CD4-positive, alpha-beta T cell treated with Interleukin-10 for 1 hour (primary cell): ENCODE results near the gene SYCP3.
"Not testable (repeated sequence)": the region's sequence is repeated elsewhere in the genome, so short reads cannot be mapped to it uniquely, and the experiment has no call there.

ENCODE experiments used
- DNase-seq: peaks from one replicate; pipeline ENCODE4 v3.0.0-alpha.2; 2020

Gene SYCP3

GRCh38 chr12:101710288-101710687 lies 29.0 kb downstream of the SYCP3 start:
- no peak for DNase-seq

GRCh38 chr12:101707131-101707782 lies 32.0 kb downstream of the SYCP3 start:
- DNase-seq = no peak

- DNase-seq = no peak
These were observed 32.9 kb downstream of the SYCP3 start for GRCh38 chr12:101706403-101706802.

GRCh38 chr12:101703487-101703886 lies 35.8 kb downstream of the SYCP3 start:
- DNase-seq = no peak

DNA sequence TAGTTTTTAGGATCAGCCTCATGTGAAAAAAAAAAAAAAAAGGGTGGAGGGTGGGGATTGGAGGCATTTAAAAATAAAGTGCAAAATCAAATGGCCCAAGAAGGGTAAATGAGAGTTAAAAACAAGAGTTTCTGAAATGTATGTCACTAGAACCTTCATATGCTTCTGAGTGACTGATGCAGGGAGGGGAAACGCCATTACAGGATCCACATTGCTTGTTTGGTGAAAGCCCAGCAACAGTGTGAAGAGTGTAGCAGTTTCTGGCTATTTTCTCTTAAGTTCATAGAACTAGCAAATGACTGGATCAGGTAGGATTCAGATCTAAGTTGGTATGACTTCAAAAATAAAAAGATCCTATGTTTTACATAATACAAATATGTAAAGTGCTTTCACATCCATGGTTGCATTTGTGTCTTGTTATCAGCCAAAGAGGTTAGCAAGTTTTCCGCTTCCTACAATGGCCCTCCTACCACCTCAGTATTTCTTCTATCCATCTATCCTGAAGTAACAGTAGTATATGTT lies 38.9 kb downstream of the SYCP3 start:
- no peak for DNase-seq

GRCh38 chr12:101698800-101699347 lies 40.4 kb downstream of the SYCP3 start:
- DNase-seq = peak; percentile 7

- DNase-seq = peak; percentile 5
These were observed 41.1 kb downstream of the SYCP3 start for GRCh38 chr12:101697930-101698799.

DNA sequence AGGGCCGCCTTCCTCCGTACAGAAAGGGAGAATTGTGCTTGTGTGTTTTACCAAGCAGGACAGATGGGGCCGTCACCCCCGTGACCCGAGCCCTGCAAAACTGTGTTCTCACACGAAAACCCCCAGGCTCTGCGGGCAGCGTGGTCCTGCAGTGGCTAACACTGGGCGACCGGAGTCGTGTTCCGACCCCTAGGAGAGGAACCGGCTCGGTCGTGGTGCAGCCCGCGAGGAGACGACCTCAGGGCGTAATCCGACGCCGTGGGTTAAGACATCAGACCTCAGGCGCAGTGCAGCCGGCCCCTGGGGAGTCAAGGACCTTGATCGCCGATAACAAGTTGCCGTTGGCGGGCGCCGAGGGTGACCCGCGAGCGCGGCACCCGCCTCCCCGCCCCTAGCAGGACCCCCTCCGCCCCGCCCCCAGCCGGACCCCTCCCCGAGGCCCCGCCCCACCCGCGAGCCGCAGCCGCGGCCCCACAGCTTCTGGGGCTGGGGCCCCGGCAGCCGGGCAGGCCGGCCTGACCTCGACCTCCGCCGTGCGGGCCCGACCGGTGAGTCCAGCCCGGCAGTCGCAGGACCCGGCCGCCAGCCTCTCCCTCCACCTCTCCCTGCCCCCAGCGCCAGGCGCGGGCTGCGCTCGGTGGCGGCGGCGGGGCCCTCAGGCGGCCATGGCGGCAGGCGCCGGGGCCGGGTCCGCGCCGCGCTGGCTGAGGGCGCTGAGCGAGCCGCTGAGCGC lies 41.9 kb downstream of the SYCP3 start, which contains the start of gene CHPT1:
CHPT1 (plus strand) TSS at position 444 of the 733 bp plus-strand sequence; CDS start at position 666, 222 bp downstream.
- DNase-seq = peak; percentile 69

DNA sequence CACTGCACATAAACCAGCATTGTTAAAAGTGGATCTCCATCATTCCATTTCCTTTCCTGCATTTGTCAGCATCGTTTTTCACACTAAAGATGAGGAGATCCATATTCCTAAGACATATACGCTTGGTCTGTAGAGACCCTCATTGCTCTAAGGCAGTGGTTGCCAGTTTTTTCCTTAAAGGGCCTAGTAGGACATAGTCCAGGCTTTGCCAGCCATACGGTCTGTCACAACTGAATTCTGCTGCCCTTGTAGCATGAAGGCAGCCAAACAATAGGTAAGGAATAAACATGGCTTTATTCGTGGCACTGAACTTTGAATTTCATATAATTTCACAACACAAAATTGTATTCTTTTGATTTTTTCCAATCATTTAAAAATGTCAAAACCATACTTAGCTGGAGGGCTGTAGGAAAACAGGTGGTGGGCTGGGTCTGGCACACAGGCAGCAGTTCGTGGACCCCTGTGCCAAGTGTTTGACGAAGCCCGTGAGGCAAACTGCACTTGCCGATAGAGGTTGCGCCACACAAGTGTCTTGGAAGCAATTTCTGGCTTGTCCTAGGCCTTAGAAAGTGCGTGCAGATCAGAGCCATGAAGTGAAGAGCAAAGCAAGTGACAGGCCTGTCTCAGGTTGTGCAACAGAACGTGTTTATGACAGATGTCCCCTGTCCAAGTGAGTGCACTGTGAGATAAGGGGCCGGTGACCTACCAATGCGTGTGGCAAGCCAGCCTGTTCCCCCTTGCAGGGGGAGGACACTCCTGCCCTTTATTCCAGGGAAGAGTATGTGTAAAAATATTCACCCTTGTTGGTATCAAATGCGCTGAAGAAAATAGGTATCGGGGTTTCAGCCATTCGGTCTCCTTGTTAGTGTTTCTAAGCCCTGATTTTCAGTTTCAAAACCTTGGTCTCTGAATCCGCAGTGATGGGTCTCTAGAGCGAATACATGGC lies 42.7 kb downstream of the SYCP3 start:
- peak; percentile 4 for DNase-seq

DNA sequence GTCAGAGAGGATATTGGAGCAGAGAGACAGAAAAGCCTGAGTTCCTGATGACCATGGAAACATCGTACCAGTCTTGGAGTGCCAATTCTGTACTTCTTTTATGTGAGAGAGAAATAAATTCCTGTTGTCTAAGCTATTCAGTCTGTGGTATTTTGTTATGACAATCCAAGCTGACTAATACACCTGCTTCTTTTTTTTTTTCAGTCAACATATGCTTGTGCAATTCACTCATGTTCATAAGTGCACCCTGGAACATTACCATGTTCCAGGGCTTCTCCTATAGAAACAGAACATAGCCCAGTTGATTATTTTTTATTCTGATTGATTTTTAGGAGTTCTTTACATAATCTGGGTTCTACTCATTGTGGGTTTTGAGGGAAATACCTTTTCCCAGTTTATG lies 43.6 kb downstream of the SYCP3 start:
- DNase-seq = no peak

- DNase-seq = no peak
These were observed 44.3 kb downstream of the SYCP3 start for GRCh38 chr12:101694986-101695385.

DNA sequence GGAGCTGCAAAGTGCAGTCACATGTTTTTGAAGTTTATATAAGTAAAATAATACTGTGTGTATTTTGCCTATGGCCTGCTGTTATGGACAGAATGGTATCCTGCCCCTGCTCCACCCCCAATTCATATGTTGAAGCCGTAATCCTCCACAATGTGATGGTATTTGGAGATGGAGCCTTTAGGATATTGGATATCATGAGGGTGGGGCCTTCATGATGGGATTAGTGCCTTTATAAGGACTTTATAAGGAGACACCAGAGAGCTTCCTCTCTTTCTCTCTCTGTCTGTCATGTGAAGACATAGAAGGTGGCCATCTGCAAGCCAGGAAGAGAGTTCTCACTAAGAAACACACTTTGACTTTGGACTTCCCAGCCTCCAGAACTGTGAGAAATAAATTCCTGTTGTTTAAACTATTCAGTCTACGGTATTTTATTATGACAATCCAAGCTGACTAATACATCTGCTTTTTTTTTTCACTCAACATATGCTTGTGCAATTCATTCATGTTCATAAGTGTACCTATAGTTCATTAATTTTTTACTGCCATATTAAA lies 44.9 kb downstream of the SYCP3 start:
- no peak for DNase-seq

- no peak for DNase-seq
These were observed 47.7 kb downstream of the SYCP3 start for GRCh38 chr12:101691503-101692096.

GRCh38 chr12:101690544-101691098 lies 48.6 kb downstream of the SYCP3 start:
- no peak for DNase-seq

DNA sequence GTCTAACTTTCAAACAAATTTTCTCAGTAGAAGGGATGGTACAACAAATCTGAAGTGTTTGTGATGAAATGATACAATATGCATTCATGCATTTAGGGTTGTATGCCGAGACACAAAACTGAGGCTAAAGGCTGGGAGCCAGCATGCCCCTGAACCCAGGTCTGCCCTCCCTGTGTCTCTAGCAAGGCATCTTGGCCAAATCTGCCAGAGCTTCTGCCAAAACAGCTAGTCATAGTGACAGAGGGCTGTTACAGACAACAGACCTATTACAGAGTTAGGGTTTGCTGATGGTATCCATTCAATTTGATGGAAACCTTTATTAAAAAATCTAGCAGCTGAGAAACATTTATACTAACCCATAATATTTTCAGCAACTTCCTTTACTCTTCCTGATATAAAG lies 53.1 kb downstream of the SYCP3 start:
- no peak for DNase-seq

- no peak for DNase-seq
These were observed 54.2 kb downstream of the SYCP3 start for GRCh38 chr12:101685092-101685491.

GRCh38 chr12:101681627-101682026 lies 57.6 kb downstream of the SYCP3 start:
- not testable (repeated sequence) for DNase-seq

DNA sequence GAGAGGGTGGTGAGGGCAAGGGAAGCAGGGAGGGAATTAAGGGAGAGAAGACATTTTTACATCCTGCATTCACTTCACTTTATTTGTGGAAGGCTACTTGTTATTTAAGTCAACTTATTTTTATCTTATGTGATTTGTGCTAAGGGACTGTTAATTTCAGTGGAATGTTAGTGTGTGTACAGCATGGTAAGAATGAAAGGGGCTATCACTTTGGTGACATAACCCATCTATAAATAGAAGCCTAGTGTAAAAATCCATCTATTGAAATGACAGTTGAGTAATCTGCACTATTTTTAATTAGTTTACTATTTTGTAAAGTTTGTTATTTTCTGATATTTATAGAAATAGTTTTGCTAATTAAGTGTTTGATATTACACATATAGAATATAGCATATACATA lies 58.6 kb downstream of the SYCP3 start:
- no peak for DNase-seq

GRCh38 chr12:101680240-101680639 lies 59.0 kb downstream of the SYCP3 start:
- no peak for DNase-seq
